ENCODE results near the gene JUND. TPM values are rescaled to one million over a fixed set of nuclear protein-coding genes. Genes with fewer than 3 reads are reported as not detected.
"Not testable (repeated sequence)": the region's sequence is repeated elsewhere in the genome, so short reads cannot be mapped to it uniquely, and the experiment has no call there.

JUND gene
- total RNA-seq, 5 donors from 2014 or later (not counting 1 experiment from before 2014, with no cell fraction given): 247 to 1,161 (median 272) TPM

DNA sequence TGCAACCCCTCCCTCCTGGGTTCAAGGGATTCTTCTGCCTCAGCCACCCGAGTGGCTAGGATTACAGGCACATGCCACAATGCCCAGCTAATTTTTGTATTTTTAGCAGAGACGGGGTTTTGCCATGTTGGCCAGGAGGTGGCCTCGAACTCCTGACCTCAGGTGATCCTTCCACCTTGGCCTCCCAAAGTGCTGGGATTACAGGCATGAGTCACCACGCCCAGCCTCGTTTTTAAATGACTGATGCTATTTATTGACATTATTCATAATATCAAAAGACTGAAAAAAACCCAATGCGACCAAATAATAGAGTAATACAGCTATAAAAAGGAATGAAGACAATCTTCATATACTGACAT is 42.9 kb upstream of the JUND start:
- Histone ChIP-seq H3K27ac (ENCODE audit: low read length) (peak overlapping the region; percentile 94), H3K36me3 (ENCODE audit: control insufficient read depth in 2 of 2, extremely low read depth in 1 of 2, insufficient read depth in 1 of 2, low read length in 1 of 2) (peaks cover 0 to 10% of the 10 kb centered on the region in 2 donors), H3K4me1 (ENCODE audit: control insufficient read depth in 1 of 2, extremely low read depth in 1 of 2, insufficient read depth in 2 of 2, low read length in 2 of 2) (peaks cover 34 to 60% of the 10 kb centered on the region in 2 experiments)
- H3K4me1 Mint-ChIP-seq: peaks cover 51 to 52% (median 52%) of the 10 kb centered on the region in 3 donors
- POLR2A ChIA-PET: interaction anchor here in 1 of 2 donors (0.7 to 1.2 kb wide), 2 partner anchors 23 to 45 kb away, joined by 3 read pairs; no protein-coding TSS in a partner anchor
- peak overlapping the region in 1 of 3 donors; percentile 20 for H3K4me3 Mint-ChIP-seq
- not testable (repeated sequence) for H3K4me3 ChIP-seq (ENCODE audit: control insufficient read depth in 1 of 2, extremely low read depth in 1 of 2, low read length in 1 of 2); H3K27me3 ChIP-seq (replicated peaks in 1 of 2; ENCODE audit: control insufficient read depth in 2 of 2, extremely low read depth in 1 of 2, insufficient read depth in 2 of 2, low read length in 1 of 2); H3K9me3 ChIP-seq; H3K27me3 Mint-ChIP-seq; H3K36me3 Mint-ChIP-seq; H3K9me3 Mint-ChIP-seq; DNase-seq; ATAC-seq (replicated peaks in 1 of 4)
- H3K27ac Mint-ChIP-seq: peak overlapping the region; percentile 96 to 98
- CTCF ChIA-PET: interaction anchor here (0.8 to 1.1 kb wide), 2 partner anchors 45 to 72 kb away, joined by 3 read pairs; no protein-coding TSS in a partner anchor
- 86% methylated on average over 3 of the region's 6 CpGs for WGBS (ENCODE audit: insufficient coverage)

DNA sequence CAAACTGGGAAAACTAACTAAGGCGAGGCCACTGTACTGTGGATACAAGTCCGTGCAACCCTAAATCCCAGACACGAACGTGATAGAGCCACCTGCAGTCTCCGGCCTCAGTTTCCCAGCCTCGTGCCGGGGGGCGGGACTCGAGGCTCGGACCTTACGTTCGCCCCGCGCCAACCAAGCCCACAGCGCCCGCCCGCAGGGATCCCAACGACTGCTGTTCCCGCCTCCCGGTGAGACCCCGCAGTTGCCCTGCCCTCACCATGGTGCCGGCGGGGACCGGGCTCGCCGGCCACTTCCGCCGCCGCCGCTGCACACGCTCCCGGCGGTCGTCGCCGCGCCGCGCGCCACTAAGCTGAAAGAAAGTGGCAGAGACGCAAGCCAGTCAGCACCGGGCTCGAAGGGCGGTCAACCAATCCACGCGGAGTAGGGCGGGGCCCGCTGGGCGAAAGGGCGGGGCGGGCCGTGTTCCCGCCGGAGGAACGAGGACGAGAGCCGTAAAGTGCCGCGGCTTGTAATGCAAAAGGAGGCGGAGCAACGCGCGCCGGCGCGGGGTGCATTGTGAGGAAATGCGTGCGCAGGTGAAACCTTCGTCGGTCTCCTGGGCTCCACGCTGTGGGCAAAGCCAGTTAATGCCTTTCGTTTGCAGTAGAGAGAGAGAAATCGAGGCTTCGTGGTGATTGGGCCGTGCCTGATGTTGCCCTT is 41.5 kb upstream of the JUND start, which contains the start of gene LSM4:
TSS of gene LSM4 (minus strand) at position 318 of the 702 bp plus-strand sequence. CDS start at position 262, 56 bp downstream.
- H3K27ac ChIP-seq (ENCODE audit: low read length): peak within 1 kb of the TSS; percentile 94
- Mint-ChIP-seq H3K36me3 (no peaks in the 10 kb centered on the region), H3K27me3 (no peaks in the 10 kb centered on the region), H3K9me3 (no peaks in the 10 kb centered on the region), H3K4me1 (peaks cover 52 to 55% (median 54%) of the 10 kb centered on the region in 3 donors), H3K4me3 (peak within 1 kb of the TSS; percentile 80 to 86 (median 82)), H3K27ac (peak within 1 kb of the TSS; percentile 96 to 98)
- H3K27me3 ChIP-seq (replicated peaks in 1 of 2; ENCODE audit: control insufficient read depth in 2 of 2, extremely low read depth in 1 of 2, insufficient read depth in 2 of 2, low read length in 1 of 2): no peaks in the 10 kb centered on the region
- H3K9me3 ChIP-seq: no peaks in the 10 kb centered on the region
- peaks cover 0 to 10% of the 10 kb centered on the region in 2 donors for H3K36me3 ChIP-seq (ENCODE audit: control insufficient read depth in 2 of 2, extremely low read depth in 1 of 2, insufficient read depth in 1 of 2, low read length in 1 of 2)
- ATAC-seq (replicated peaks in 1 of 4): peak; percentile 92 to 95 (median 94)
- POLR2A ChIA-PET: interaction anchor here (0.6 to 3.0 kb wide), 6 partner anchors 14 to 47 kb away, joined by 3 to 67 read pairs (median 3); partner anchors contain the start of gene JUND (in 2 of the 2)
- H3K4me1 ChIP-seq (ENCODE audit: control insufficient read depth in 1 of 2, extremely low read depth in 1 of 2, insufficient read depth in 2 of 2, low read length in 2 of 2): peaks cover 36 to 62% of the 10 kb centered on the region in 2 experiments
- peak within 1 kb of the TSS; percentile 84 to 93 for H3K4me3 ChIP-seq (ENCODE audit: control insufficient read depth in 1 of 2, extremely low read depth in 1 of 2, low read length in 1 of 2)
- under 1% methylated on average over 75 of the region's 75 CpGs for WGBS (ENCODE audit: insufficient coverage)
- DNase-seq: peak; percentile 99 to 100 (median 99)
- CTCF ChIA-PET: interaction anchor here in 1 of 2 donors (0.7 to 2.8 kb wide), 6 partner anchors 18 to 89 kb away, joined by 3 to 34 read pairs (median 8); partner anchors contain the start of gene JUND

DNA sequence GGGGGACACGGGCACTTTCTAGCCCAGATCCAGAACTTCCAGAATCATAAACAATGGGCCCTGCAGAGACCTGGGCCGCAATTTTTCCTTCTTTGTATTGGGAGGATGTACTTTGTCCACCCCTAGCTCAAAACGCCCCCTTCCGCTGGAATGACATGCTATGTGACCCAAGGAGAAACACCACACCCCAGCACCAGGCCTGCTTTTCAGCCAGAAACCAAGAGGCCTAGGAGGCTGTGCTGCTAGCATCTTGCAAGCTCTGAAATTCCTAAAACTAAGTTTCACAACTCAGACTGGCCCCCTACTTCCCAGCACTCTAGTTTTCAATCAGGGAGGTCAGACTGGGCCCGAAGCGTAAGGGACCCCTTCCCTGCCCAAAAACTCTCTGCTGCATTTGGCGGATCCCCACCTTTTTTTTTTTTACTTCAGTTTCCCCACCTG is 40.9 kb upstream of the JUND start:
- H3K9me3 ChIP-seq: no peaks in the 10 kb centered on the region
- DNase-seq (peak in 2 of 35 experiments; percentile 16 to 43), ATAC-seq (replicated peaks in 1 of 4) (no peak)
- peak overlapping the region; percentile 75 for H3K27ac ChIP-seq (ENCODE audit: low read length)
- H3K4me1 ChIP-seq (ENCODE audit: control insufficient read depth in 1 of 2, extremely low read depth in 1 of 2, insufficient read depth in 2 of 2, low read length in 2 of 2): peaks cover 37 to 68% of the 10 kb centered on the region in 2 experiments
- no peaks in the 10 kb centered on the region for H3K9me3 Mint-ChIP-seq
- H3K27me3 ChIP-seq (replicated peaks in 1 of 2; ENCODE audit: control insufficient read depth in 2 of 2, extremely low read depth in 1 of 2, insufficient read depth in 2 of 2, low read length in 1 of 2): no peaks in the 10 kb centered on the region
- 0% methylated on average over 7 of the region's 7 CpGs for WGBS (ENCODE audit: insufficient coverage)
- peaks cover 58 to 61% (median 60%) of the 10 kb centered on the region in 3 donors for H3K4me1 Mint-ChIP-seq
- ChIA-PET CTCF (interaction anchor here in 1 of 2 donors (0.6 to 2.8 kb wide), 7 partner anchors 17 to 90 kb away, joined by 3 to 34 read pairs (median 4); partner anchors contain the start of gene JUND), POLR2A (interaction anchor here (0.5 to 3.0 kb wide), 6 partner anchors 17 to 586 kb away, joined by 3 to 67 read pairs (median 3); partner anchors contain the start of gene JUND (in 2 of the 2))
- no peaks in the 10 kb centered on the region for H3K27me3 Mint-ChIP-seq
- peak overlapping the region; percentile 84 to 93 for H3K4me3 ChIP-seq (ENCODE audit: control insufficient read depth in 1 of 2, extremely low read depth in 1 of 2, low read length in 1 of 2)
- peak overlapping the region; percentile 95 to 98 for H3K27ac Mint-ChIP-seq
- H3K36me3 ChIP-seq (ENCODE audit: control insufficient read depth in 2 of 2, extremely low read depth in 1 of 2, insufficient read depth in 1 of 2, low read length in 1 of 2): peaks cover 0 to 10% of the 10 kb centered on the region in 2 donors
- H3K36me3 Mint-ChIP-seq: no peaks in the 10 kb centered on the region
- H3K4me3 Mint-ChIP-seq: peak overlapping the region; percentile 80 to 86 (median 82)

DNA sequence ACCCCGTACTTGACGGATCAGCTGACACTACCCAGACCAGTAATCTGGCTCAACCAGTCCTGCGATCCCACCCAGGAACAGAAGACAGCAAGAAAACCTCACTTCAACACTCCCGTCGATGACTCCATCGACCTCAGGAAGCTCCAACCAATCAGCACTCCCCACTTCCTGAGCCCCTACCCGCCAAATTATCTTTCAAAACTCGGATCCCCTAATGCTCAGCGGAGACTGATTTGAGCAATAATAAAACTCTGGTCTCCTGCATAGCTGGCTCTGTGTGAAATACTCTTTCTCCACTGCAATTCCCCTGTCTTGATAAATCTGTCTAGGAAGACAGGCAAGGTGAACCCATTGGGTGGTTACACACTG is 40.3 kb upstream of the JUND start:
- POLR2A ChIA-PET: interaction anchor here (0.5 to 3.0 kb wide), 5 partner anchors 17 to 586 kb away, joined by 3 to 67 read pairs (median 3); partner anchors contain the start of gene JUND (in 2 of the 2)
- H3K4me3 ChIP-seq (ENCODE audit: control insufficient read depth in 1 of 2, extremely low read depth in 1 of 2, low read length in 1 of 2): peak overlapping the region; percentile 84 to 93

DNA sequence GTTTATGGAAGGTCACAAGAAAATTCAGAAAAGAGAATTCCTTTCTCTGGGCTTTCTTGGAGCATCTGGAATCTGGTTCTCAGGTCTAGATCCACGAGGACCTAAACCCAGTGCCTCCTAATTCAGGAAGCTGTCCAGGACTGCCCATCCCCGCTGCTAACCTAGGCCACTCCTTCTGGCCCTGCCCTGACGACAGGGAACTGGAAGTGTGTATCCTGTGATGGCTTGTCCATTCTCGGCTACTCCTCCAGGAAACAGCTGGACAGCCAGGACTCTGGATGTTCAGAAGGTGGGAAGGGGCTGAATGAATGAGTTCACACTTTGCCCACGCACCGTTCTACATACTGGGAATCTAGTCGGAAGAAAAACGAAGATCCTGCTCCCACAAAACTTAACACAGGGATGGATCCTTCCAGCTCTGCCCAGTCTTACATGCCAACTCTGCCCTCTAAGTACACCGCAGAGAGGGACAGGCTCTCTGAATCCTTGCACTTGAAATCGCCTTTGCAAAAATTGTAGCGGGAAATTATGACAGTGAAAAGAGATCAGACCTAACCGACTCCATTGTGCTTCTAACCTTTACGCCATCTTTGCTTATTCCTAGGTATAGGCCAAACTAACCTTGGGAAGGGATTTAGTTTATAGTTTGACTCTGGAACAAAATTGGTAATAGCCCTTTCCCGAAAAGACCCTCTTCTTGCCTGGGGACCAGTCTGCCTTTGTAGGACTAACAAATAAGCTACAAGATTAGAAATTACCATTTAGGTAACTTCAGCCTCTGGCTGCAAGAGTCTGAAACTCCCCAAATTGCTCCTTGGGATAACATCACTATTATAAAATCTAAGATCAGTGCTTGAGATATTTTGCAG is 39.7 kb upstream of the JUND start:
- ATAC-seq (replicated peaks in 1 of 4) (no peak), DNase-seq (no peak)
- no peaks in the 10 kb centered on the region for H3K27me3 ChIP-seq (replicated peaks in 1 of 2; ENCODE audit: control insufficient read depth in 2 of 2, extremely low read depth in 1 of 2, insufficient read depth in 2 of 2, low read length in 1 of 2)
- no peaks in the 10 kb centered on the region for H3K9me3 ChIP-seq
- POLR2A ChIA-PET: interaction anchor here (0.6 to 3.0 kb wide), 4 partner anchors 16 to 48 kb away, joined by 3 to 67 read pairs (median 10); partner anchors contain the start of gene JUND (in 2 of the 2)
- H3K27me3 Mint-ChIP-seq: no peaks in the 10 kb centered on the region
- H3K4me1 ChIP-seq (ENCODE audit: control insufficient read depth in 1 of 2, extremely low read depth in 1 of 2, insufficient read depth in 2 of 2, low read length in 2 of 2): peaks cover 37 to 78% of the 10 kb centered on the region in 2 experiments
- H3K27ac Mint-ChIP-seq: peak overlapping the region; percentile 95 to 98
- CTCF ChIA-PET: interaction anchor here (0.6 to 2.8 kb wide), 6 partner anchors 14 to 65 kb away, joined by 3 to 34 read pairs (median 8); partner anchors contain the start of gene JUND (in 1 of the 2)
- 100% methylated on average over 2 of the region's 14 CpGs for WGBS (ENCODE audit: insufficient coverage)
- no peaks in the 10 kb centered on the region for H3K36me3 Mint-ChIP-seq
- no peak overlapping the region for H3K4me3 ChIP-seq (ENCODE audit: control insufficient read depth in 1 of 2, extremely low read depth in 1 of 2, low read length in 1 of 2)
- H3K27ac ChIP-seq (ENCODE audit: low read length): peak overlapping the region; percentile 75
- H3K4me3 Mint-ChIP-seq: peak overlapping the region; percentile 80 to 86 (median 82)
- H3K9me3 Mint-ChIP-seq: no peaks in the 10 kb centered on the region
- H3K4me1 Mint-ChIP-seq: peaks cover 60 to 63% (median 62%) of the 10 kb centered on the region in 3 donors
- peaks cover 0 to 10% of the 10 kb centered on the region in 2 donors for H3K36me3 ChIP-seq (ENCODE audit: control insufficient read depth in 2 of 2, extremely low read depth in 1 of 2, insufficient read depth in 1 of 2, low read length in 1 of 2)

More for the DNA sequence above, 40.3 kb upstream of the JUND start:
- ATAC-seq (replicated peaks in 1 of 4) (no peak), DNase-seq (peak in 1 of 35 experiments; percentile 43)
- Histone ChIP-seq H3K27ac (ENCODE audit: low read length) (peak overlapping the region; percentile 75), H3K4me1 (ENCODE audit: control insufficient read depth in 1 of 2, extremely low read depth in 1 of 2, insufficient read depth in 2 of 2, low read length in 2 of 2) (peaks cover 37 to 74% of the 10 kb centered on the region in 2 experiments), H3K27me3 (replicated peaks in 1 of 2; ENCODE audit: control insufficient read depth in 2 of 2, extremely low read depth in 1 of 2, insufficient read depth in 2 of 2, low read length in 1 of 2) (no peaks in the 10 kb centered on the region), H3K9me3 (no peaks in the 10 kb centered on the region), H3K36me3 (ENCODE audit: control insufficient read depth in 2 of 2, extremely low read depth in 1 of 2, insufficient read depth in 1 of 2, low read length in 1 of 2) (peaks cover 0 to 10% of the 10 kb centered on the region in 2 donors)
- Mint-ChIP-seq H3K4me1 (peaks cover 58 to 63% (median 60%) of the 10 kb centered on the region in 3 donors), H3K36me3 (no peaks in the 10 kb centered on the region), H3K27ac (peak overlapping the region; percentile 95 to 98), H3K9me3 (no peaks in the 10 kb centered on the region), H3K4me3 (peak overlapping the region; percentile 80 to 86 (median 82)), H3K27me3 (no peaks in the 10 kb centered on the region)
- CTCF ChIA-PET: interaction anchor here in 1 of 2 donors (0.6 to 2.8 kb wide), 6 partner anchors 15 to 66 kb away, joined by 3 to 34 read pairs (median 8); partner anchors contain the start of gene JUND
- WGBS (ENCODE audit: insufficient coverage): 18% methylated on average over 7 of the region's 9 CpGs
